H1 (cell line): Measurements from ENCODE around the gene PNMA1.

Source experiments
- HDAC2 ChIP-seq, 2 experiments: fragments of 300-600 bp in 1 of 2; sonication (generic) in 1 of 2; IDR thresholded peaks; 2 replicates each; pipeline ENCODE4 v1.6.1; 2011 to 2012; ENCODE audit warnings: low read depth in 2 of 2, low read length in 2 of 2, mild to moderate bottlenecking in 2 of 2, moderate library complexity in 2 of 2, borderline replicate concordance in 1 of 2, inconsistent platforms in 1 of 2
- JUND ChIP-seq: IDR thresholded peaks from 2 replicates; pipeline ENCODE4 v1.6.1; 2011; ENCODE audit warnings: mild to moderate bottlenecking, improper control_type of control experiment, low read length
- TEAD4 ChIP-seq: IDR thresholded peaks from 2 replicates; pipeline ENCODE4 v1.6.1; 2012; ENCODE audit warnings: low read depth, low read length, inconsistent platforms, mixed read lengths

GRCh38 chr14:73694083-73694482, 20.1 kb downstream of the PNMA1 start:
- TF ChIP-seq HDAC2 (IDR thresholded peaks at IDR 0.05; ENCODE audit: borderline replicate concordance in 1 of 2, low read depth in 2 of 2, low read length in 2 of 2) (no peak), JUND (no peak), TEAD4 (no peak)
